Glutamatergic neuron (in vitro differentiated cells): ENCODE results near the gene USH2A. TPM values are rescaled to one million over a fixed set of nuclear protein-coding genes. Genes with fewer than 3 reads are reported as not detected.

Experiments
- DNase-seq: peaks from one replicate; pipeline ENCODE4 v3.0.0; 2022
- H3K27ac Mint-ChIP-seq: one replicate; pipeline ENCODE4 v1.8.0; 2020; ENCODE audit warnings: mild to moderate bottlenecking, mixed read lengths, inconsistent platforms; ENCODE audit not compliant: unreplicated experiment
- H3K27me3 Mint-ChIP-seq: one replicate; pipeline ENCODE4 v1.8.0; 2020; ENCODE audit warnings: mild to moderate bottlenecking, moderate library complexity, mixed read lengths, inconsistent platforms; ENCODE audit not compliant: unreplicated experiment
- H3K36me3 Mint-ChIP-seq: one replicate; pipeline ENCODE4 v1.8.0; 2020; ENCODE audit warnings: mild to moderate bottlenecking, mixed read lengths, inconsistent platforms; ENCODE audit not compliant: unreplicated experiment
- H3K4me1 Mint-ChIP-seq: one replicate; pipeline ENCODE4 v1.8.0; 2020; ENCODE audit warnings: mild to moderate bottlenecking, low read depth, mixed read lengths, inconsistent platforms; ENCODE audit not compliant: unreplicated experiment
- H3K4me3 Mint-ChIP-seq: one replicate; pipeline ENCODE4 v1.8.0; 2020; ENCODE audit warnings: mild to moderate bottlenecking, mixed read lengths, inconsistent platforms; ENCODE audit not compliant: unreplicated experiment
- H3K9me3 Mint-ChIP-seq: one replicate; pipeline ENCODE4 v1.8.0; 2020; ENCODE audit warnings: mild to moderate bottlenecking, moderate library complexity, mixed read lengths, inconsistent platforms; ENCODE audit not compliant: unreplicated experiment
- total RNA-seq: library from RNA; stranded (reverse); fragmentation: NEBNext Ultra II Directional; extraction: Animal tissue kit (Norgen Biotek cat#: 25700); gene quantifications from one replicate; pipeline ENCODE4 v1.2.1, GENCODE V29; 2021; ENCODE audit not compliant: unreplicated experiment
- TF ChIP-seq, protein P1 (sequence below): fragments of 200-600 bp; sonication (generic); IDR thresholded peaks from one replicate; pipeline ENCODE4 v1.5.0; 2021; ENCODE audit not compliant: partially characterized antibody, unreplicated experiment

Gene USH2A
- total RNA-seq, 1 donor from 2014 or later = not detected

DNA sequence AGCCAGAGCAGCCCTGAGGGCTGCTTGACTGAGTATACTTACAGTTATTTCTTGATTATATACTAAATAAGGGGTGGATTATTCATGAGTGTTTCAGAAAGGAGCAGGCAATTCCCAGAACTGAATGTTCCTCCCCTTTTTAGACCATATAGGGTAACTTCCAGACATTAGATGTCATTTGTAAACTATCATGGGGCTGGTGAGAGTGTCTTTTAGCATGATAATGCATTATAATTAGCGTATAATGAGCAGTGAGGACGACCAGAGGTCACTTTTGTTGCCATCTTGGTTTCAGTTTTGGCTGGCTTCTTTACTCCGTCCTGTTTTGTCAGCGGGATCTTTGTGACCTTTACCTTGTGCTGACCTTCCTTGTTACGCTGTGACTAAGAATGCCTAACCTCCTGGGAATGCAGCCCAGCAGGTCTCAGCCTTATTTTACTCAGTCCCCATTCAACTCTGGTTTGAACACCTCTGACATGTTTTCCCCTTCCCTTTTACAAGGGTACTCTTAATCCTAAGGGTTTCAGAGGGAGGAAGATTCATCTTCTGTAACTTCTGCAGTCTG, 840.0 kb downstream of the USH2A start:
- peaks cover 2% of the 10 kb centered on the region for H3K27me3 Mint-ChIP-seq
- peaks cover 12% of the 10 kb centered on the region for H3K36me3 Mint-ChIP-seq
- no peak overlapping the region for H3K27ac Mint-ChIP-seq
- TF ChIP-seq, protein P1, sequence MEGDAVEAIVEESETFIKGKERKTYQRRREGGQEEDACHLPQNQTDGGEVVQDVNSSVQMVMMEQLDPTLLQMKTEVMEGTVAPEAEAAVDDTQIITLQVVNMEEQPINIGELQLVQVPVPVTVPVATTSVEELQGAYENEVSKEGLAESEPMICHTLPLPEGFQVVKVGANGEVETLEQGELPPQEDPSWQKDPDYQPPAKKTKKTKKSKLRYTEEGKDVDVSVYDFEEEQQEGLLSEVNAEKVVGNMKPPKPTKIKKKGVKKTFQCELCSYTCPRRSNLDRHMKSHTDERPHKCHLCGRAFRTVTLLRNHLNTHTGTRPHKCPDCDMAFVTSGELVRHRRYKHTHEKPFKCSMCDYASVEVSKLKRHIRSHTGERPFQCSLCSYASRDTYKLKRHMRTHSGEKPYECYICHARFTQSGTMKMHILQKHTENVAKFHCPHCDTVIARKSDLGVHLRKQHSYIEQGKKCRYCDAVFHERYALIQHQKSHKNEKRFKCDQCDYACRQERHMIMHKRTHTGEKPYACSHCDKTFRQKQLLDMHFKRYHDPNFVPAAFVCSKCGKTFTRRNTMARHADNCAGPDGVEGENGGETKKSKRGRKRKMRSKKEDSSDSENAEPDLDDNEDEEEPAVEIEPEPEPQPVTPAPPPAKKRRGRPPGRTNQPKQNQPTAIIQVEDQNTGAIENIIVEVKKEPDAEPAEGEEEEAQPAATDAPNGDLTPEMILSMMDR = no peak
- no peak overlapping the region for H3K4me3 Mint-ChIP-seq
- DNase-seq = no peak
- no peaks in the 10 kb centered on the region for H3K9me3 Mint-ChIP-seq
- H3K4me1 Mint-ChIP-seq = no peaks in the 10 kb centered on the region

DNA sequence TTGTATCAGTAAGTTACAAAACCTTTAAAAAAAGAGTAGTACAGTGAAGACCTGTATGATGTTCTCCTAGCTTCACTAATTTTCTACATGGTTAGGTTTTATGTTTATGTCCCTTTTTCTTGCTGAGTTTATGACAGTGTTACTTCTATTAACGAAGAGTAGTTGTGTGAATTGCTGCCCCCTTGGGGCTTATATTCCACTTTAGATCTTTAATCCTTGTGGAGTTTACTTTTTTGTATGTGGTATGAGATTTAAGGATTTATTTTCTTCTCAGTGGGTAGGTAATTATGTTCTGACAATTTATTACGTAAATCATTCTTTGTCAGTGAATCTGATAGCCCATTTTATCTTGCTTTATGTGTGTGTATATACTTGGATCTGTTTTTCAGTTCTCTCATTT, 841.4 kb downstream of the USH2A start:
- no peaks in the 10 kb centered on the region for H3K9me3 Mint-ChIP-seq
- H3K36me3 Mint-ChIP-seq = peaks cover 12% of the 10 kb centered on the region
- DNase-seq = no peak
- H3K27me3 Mint-ChIP-seq = peaks cover 2% of the 10 kb centered on the region
- H3K4me1 Mint-ChIP-seq = no peaks in the 10 kb centered on the region
- no peak overlapping the region for H3K4me3 Mint-ChIP-seq
- TF ChIP-seq, protein P1 = no peak
- H3K27ac Mint-ChIP-seq = no peak overlapping the region
